GM12872 (cell line): Measurements from ENCODE around the gene MT3.
A peak's percentile ranks its signal among the peaks of the same experiment; 100 is the strongest.

Source experiments
- CTCF ChIP-seq: IDR thresholded peaks from 3 replicates; pipeline ENCODE4 v1.5.1; 2011; ENCODE audit warnings: low read depth, mild to moderate bottlenecking, low read length, moderate library complexity; ENCODE audit not compliant: insufficient read depth

Gene MT3

GRCh38 chr16:56625140-56625942, 36.0 kb downstream of the MT3 start, which contains the start of gene MT1E:
Gene MT1E (plus strand): TSS chr16:56625781. CDS start chr16:56625852, 71 bp downstream.
- no peak for TF ChIP-seq CTCF

- TF ChIP-seq CTCF: no peak
These were observed 36.8 kb downstream of the MT3 start for GRCh38 chr16:56625943-56626654.

DNA sequence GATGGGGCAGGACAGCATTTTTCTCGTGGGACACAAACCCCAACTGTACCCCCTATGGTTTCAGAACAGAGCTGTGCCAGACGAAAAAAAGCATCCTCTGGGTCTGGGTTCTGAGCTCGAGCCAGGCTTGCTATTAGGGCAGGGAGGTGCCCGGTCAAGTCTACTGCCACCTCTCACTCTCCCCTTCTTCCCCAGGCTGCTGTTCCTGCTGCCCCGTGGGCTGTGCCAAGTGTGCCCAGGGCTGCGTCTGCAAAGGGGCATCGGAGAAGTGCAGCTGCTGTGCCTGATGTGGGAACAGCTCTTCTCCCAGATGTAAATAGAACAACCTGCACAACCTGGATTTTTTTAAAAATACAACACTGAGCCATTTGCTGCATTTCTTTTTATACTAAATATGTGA, 37.4 kb downstream of the MT3 start:
- no peak for TF ChIP-seq CTCF

- no peak for TF ChIP-seq CTCF
These were observed 39.4 kb downstream of the MT3 start for GRCh38 chr16:56628486-56629350.

GRCh38 chr16:56629531-56629930, 40.2 kb downstream of the MT3 start:
- no peak for TF ChIP-seq CTCF

DNA sequence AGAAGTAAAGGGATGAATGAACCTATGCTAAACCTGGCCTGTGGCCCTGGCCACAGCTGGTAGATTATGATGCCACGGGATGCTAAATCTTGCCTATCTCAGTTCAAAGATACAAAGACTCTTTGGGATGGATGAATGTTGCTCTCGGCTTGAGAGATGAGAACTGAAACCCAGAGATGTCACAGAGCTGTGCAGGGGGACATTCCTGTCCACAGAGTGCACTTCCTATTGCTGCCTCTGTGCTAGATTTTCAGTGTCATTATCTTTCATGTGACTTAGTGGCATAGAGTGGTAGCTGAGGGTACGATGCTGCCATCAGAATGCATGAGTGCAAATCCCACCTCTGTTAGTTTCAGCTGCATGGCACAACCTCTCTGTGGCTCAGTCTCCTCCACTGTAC, 40.8 kb downstream of the MT3 start:
- TF ChIP-seq CTCF: peak; percentile 42; the same call in 2 of the 3 replicates

DNA sequence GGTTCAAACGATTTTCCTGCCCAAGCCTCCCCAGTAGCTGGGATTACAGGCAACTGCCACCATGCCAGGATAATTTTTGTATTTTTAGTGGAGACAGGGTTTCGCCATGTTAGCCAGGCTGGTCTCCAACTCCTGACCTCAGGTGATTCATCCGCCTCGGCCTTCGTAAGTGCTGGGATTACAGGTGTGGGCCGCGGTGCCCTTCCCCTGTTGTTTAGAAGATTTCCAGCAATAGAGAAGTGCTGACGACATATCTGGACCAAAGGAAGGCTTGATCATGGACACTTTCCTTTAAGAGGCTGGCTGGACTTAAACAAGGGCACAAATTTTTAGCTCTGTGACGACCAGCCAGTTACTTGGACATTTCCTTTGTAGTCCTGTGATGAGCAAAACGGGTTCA, 41.9 kb downstream of the MT3 start:
- no peak for TF ChIP-seq CTCF
